NCI-H1417 treated with DMSO at 0.1 percent for 48 hours (cell line): Measurements from ENCODE around the gene NEURL1B.
"Not testable (repeated sequence)": the region's sequence is repeated elsewhere in the genome, so short reads cannot be mapped to it uniquely, and the experiment has no call there.

Source experiments
- DNase-seq: peaks from one replicate; lab custom pipeline; 2025; lab: John Stamatoyannopoulos, UW

NEURL1B gene, protein sequence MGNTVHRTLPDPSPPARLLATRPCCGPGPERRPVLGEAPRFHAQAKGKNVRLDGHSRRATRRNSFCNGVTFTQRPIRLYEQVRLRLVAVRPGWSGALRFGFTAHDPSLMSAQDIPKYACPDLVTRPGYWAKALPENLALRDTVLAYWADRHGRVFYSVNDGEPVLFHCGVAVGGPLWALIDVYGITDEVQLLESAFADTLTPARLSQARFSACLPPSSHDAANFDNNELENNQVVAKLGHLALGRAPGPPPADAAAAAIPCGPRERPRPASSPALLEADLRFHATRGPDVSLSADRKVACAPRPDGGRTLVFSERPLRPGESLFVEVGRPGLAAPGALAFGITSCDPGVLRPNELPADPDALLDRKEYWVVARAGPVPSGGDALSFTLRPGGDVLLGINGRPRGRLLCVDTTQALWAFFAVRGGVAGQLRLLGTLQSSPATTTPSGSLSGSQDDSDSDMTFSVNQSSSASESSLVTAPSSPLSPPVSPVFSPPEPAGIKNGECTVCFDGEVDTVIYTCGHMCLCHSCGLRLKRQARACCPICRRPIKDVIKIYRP

DNA sequence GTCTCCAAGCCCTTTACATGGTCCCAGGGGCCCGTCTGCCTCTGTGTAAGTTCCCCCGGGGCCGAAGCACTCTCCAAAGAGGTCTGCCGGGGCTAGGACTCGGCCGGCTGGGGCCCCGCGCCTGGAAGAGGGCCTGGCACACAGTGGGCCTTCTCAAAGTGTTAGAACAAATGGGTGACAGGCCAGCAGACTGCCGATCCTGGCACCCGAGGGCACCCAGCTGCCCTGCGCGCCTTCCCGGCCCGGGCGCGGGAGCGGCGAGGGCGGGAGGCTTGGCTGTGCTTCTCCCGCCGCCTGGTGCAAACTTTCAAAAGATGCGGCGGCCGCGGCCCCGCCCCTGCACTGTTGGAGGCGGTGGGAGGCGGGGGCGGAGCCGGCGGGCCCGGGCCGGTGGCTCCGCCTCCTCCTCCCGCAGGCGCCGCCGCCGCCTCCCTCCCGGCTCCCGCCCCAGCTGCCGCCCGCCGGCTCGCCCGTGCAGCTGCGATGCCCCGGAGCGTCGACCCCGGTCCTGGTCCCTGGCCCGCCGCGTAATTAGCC is at the start of gene NEURL1B:
NEURL1B (plus strand) TSS at position 442 of the 537 bp plus-strand sequence. CDS start 144 bp downstream, outside the sequence.
- peak; percentile 15 for DNase-seq

DNA sequence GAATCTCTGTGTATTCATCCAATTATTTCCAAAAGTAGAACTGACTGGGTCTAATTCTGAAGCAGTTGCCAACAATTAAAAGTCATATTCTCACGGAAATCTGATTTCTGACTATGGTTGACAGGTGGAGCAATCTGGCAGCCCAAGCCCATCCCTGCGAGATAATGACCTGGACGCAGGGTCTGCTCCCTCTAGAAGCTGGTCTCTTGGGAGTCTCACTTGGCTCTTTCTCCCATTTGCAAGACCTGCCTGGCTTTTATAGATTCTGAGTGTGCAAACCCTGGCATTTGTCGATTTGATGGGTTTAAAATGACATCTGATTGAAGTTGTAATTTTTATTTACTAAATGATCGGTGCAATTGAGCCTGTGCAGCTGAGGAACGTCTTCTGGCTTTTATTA is 49.4 kb upstream of the NEURL1B start:
- no peak for DNase-seq

DNA sequence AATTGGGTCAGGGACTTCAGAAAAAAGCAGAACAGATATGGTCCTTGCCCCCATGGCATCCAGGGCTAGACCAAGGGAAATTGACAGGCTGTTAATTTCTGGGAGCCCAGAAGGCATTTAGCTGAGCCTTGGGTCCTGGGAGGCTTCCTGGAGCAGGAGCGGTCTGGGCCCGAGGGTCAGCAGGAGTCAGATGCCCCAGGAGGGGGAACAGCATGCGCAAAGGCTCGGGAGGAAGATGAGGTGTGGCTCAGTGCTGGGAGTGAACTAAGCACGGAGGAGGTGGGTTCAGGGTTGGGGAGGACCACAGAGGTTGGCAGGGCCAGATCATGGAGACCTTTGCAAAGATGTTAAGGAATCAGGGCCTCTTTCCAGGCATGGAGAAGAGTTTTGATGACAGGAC is 48.2 kb upstream of the NEURL1B start:
- DNase-seq: no peak

DNA sequence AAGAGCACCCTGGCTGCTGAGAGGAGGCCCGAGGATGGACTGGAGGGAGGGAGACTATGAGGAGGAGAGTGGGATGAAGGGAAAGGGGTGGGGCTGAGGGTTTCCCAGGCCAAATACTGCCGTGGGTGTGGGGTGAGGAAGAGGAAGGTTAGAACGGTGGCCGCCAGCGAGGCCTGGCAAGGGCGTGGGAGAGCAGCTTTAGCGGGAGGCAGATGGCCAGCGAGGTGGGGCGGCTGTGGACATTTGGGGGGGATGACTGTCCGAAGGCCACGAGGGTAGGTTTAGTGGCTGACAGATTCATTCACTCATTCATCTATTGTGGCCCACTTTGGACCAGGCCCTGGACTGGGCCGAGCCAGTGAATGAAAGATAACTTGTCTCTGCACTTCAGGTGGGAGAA is 47.8 kb upstream of the NEURL1B start:
- no peak for DNase-seq

DNA sequence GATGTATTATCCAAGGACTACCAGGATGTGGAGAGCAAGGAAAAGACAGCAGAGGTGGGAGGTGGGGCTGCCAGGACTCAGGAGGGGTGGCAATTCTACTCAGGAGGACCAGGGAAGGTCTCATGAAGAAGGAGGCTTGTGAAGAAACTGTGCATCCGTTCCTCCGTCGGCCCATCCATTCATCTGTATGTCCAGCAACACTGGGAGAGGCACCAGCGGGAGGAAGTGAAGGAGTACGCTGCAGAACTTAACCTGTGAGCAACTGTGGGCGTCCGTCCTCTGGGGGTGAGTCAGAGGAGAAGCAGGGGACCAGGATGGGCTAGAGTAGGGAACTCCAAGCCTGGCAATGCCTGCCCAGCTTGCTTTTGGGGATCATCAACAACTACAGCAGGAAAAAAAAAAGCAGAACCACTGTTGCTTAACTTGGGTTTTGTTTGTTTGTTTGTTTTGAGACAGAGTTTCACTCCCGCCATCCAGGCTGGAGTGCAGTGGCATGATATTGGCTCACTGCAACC is 47.3 kb upstream of the NEURL1B start:
- no peak for DNase-seq

DNA sequence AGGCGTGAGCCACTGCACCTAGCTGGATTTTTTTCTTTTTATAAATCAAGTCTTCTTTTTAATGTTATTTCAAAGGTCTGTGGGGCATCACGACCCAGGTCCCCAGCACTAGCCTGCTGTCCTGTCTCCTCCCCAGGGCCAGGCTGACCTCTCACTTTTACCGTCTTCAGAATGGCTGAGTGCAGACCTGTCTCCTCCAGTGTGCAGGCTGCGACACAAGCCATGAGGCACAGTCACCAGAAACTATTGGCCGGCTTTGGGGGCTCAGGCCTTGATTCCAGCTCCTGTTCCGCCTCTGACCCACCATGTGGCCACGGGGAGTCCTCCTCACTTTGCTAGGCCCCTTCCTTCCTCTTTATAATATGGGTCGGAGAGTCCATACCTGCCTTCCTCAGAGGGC is 46.6 kb upstream of the NEURL1B start:
- DNase-seq: no peak

DNA sequence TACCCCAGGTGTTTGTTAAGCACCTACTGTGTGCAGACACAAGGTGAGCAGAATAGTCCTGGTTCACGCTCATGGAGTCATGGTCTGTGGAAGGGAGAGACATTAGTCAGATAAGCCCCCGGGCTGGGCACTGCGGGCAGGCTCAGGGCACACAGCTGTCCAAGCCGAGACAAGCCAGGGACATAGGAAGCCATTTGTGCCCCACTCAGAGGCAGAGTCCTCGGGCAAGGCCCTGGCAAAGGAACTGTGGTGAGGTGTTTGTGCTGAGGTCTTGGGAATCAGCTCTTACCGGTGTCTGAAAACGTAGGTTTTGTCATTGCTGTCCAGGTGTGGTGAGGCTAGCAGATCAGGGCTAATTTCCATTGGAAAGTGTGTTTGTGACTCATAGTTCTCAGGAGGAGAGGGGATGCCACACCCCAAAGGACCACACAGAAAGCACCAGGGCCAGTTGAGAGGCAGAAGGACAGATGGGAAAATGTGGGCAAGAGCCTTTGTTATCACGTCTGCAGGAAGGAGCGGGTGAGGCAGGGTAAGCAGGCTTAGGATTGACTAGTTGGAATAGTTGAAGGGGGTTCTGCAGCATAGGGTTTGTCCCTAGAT is 46.1 kb upstream of the NEURL1B start:
- no peak for DNase-seq

DNA sequence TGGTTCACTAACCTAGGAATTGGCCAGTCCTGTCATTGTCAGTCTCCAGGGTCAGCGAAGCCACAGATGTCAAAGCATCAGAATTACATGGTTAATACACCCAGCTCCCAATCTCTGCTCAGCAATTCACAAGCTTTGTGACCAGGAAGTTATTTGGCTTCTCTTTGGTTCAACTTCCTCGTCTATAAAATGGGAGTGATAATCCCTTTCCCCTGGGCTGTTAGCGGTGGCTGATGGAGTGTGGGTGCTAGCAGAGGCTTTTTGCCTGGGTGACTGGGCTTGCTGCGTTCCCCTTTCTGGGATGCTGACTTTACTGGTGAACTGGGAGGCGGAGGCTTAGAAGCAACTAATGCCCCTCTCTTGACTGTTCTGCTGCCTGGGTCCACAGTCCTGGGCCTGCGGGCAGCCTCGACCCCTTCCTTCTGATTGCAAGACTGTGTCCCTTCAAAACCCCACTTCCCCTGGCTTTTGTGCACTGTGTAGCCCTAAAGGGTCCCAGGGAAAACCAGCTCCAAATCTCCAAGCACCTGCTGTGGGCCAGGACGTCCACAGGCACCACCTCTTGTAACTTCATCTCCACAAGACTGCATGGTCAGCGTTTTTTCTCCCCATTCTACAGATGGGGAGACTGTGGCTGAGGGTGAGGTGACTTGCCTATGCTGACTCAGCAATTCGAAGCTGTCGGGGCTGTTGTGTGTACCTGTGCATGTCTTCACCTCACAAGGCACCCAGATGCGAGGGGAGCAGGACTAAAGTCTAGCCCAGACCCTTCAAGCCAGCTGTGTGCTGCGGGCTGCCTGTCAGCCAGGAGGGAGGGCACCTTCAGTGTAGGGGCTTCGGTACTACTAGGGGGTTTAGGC is 45.2 kb upstream of the NEURL1B start:
- no peak for DNase-seq

DNA sequence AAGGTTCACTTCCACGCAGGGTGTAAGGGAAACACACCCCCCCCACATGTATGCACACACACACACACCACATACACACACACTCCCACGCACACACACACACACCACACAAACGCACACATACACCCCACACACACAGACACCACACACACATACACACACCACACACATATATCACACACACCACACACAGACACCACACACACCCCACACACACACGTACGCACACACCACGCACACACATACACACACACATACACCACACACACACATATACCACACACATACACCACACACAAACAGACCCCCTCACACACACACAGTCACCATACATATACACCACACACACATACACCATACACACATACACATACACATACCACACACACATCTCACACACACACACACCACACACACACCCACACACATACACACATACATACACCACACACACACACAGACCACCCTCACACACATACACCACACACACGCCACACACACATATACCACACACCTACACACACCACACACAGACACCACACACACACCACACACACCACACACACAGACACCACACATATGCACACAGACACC is 44.3 kb upstream of the NEURL1B start:
- no peak for DNase-seq

DNA sequence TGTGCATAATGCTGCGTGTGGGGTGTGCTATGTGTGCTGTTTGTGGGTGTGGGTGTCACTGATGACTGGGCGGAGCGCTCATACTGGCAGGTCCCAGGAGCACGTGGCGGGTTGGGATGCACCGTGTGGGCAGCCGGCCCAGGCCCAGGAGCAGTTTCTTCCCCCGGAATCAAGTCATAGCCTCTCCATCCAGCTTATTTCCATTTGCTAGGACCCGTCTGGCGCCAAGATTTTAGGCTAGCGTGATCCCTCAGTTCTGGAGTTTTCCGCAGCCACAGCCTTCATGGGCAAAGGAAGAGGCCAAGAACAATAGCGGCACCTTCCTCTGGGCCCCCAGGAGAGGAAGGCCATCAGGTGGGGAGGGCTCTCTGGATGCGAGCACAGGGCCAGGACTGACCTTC is 43.3 kb upstream of the NEURL1B start:
- no peak for DNase-seq

DNA sequence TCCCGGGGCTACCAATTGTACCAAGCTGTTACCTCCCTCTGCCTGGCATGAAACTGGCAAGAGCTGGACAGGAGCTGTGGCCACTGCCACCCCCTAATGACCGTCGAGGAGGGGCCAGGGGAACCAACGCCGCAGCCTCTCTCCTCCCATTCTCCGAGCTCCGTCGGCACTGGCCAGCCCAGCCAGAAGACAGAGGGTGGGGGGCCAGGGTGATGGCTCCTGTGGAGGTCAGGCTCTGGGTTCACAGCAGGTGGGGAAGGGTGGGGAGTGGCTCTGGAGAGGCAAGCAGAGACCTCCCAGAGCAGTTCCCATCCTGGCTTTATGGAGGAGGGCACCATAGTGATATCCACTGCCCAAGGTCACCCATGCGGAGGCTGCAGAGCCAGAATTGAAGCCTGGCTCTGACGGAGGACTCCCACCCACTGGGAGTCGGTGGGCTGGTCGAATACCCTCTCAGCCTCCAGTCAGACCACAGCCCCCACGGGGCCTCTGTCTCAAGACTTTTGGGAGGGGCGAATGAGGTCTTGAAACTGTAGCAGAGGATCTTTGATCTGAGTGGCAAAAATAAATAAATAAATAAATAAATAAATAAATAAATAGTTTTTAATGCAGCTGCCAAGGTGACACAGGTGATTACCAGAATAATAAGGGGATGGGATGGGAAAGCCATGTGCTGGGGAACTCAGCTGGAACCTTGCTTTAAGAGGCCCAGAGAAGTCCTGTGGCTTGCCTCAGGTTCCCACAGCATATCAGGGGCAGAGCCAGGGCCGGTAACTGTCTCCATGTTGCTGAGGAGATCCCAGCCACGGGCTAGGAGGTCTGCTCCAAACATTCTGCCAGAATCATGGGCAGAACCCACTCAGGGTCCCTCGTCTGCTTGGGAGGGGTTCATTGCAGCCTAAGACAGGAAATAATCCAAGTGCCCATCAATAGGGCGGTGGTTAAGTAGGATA is 42.5 kb upstream of the NEURL1B start:
- no peak for DNase-seq

DNA sequence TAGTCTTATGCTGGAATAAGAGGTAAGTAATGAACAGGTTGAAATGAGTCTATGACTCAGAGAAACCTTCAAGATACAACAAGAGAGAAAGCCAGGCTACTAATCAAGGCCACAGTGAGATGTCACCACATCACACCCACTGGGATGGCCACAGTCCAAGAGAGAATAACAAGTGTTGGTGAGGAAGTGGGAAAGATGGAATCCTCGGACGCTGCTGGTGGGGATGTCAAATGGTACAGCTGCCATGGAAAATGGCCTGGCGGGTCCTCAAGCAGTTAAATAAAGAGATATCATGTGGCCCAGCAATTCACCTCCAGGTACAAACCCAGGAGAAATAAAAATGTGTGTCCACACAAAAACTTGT is 41.9 kb upstream of the NEURL1B start:
- no peak for DNase-seq

DNA sequence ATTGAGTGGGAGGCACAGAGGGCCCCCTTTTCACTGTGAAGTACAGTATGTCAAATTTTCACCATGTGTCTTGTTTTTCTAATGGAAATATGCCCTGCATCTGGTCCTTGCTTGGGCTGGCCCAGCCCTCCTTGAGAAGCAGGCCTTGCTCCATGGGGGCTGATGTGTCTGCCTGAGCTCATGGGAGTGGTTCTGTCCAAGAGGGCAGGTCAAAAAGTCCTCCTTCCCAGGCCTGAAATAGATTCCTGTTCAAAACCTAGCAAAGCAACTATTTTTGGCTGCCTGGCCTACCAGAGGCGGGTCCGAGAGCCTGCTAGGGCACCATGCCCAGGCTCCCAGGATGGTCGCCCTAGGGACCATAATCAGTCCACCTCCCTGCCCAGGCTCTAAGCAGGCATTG is 40.5 kb upstream of the NEURL1B start:
- no peak for DNase-seq

DNA sequence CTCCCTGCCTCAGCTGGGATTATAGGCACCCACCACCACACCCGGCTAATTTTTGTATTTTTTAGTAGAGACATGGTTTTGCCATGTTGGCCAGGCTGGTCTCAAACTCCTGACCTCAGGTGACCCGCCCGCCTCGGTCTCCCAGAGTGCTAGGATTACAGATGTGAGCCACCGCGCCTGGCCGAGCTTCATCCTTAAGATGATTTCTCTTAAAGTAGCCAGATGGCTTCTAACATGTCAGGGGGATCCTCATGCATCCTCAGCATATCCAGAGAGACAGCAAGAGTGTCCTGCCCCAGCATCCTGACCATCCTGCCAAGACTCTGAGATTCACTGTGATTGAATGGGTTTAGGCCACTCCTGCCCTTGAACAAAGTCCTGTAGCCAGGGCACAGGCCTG is 39.5 kb upstream of the NEURL1B start:
- not testable (repeated sequence) for DNase-seq

DNA sequence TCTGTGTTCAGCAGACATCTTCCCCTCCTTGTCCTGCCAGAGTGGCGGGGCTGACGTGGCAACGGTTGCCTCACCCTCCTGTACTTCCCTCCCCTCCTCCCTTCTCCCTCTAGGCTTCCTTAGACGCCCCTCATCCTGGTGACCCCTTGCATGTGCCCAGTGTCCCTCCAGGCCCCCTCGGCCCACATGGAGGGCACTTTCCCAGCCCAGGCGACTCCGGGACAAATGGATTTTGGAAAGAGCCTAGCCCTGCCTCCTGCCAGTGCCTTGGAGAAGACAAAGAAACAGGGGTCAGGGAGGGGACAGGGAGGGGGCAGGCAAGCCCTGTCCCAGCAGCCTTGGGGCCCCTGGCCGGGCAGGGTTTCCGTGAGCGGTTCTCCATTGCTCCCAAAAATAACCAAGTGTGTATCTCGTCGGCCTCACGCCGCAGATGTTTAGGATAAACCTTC is 38.3 kb upstream of the NEURL1B start:
- no peak for DNase-seq

DNA sequence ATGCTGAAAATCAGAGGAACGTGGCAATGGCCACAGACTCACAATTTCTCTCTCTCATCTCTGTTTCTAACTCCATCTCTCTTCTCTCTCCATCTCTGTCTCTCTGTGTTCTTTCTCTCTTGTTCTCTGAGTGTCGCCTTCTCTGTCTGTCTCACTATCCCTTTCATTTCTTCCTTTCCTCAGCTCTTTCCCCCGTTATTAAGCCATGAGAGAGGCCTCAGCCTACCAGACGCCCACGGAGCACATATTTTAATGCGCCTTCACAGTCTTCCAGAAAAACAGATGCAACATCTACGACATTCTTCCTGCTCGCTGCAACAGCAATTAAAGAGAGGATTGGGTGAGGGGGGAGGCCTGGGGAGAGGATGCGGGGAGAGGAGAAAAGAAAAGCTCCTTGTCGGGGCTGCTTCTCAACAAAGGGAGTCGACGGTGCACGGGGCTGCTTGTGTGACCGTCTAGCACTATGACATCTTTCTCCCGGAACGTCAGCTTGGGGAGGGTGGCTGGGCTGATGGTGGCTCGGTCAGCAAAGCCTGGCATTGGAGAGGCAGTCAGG is 37.7 kb upstream of the NEURL1B start:
- DNase-seq: no peak

DNA sequence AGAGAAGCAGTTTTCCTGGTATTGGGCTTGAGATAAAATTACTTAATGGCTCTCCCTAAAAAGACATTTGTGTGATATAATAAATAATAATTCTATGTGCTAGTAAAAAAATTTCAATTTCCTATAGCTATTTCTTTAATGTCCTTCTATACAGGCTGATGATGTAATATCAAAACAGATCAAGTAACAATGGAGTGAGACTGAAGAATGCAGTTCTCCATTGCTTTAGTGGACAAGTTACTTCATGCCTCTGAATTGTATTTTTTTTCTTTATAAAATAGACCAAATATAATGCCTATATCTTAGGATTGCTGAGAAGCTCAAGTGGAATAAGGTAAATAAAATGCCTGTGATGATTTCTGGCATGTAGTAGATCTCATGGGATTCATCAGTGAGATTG is 35.6 kb upstream of the NEURL1B start:
- DNase-seq: no peak

DNA sequence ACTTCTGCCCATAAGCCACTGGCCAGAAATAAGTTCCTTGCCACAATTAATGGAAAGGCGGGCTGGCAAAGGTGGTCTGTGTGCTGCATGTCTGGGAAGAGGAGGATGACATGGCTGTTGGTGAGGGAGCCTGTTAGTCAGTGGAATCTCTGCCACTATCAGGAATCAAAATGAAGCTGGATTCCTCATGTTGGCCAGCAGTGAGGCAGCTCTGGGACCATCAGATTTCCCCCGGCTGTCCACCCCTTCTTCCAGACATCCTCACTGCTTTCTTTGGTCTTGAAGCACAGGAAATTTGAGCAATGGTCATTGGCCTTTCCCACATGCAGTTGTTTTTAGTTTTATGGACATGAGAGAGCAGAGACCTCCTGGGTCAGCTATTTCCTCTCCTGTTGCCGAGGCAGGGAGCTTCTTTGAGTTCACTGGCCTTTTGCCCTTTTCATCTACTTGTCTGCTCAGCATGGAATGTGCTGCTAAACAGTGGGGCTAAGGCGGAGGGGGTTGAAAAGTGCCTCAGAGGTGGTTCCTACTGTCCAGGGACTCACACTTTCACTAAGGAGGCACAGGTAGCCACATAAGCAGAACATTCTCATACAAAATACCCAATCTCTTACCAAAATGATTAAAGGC is 34.8 kb upstream of the NEURL1B start:
- DNase-seq: no peak

DNA sequence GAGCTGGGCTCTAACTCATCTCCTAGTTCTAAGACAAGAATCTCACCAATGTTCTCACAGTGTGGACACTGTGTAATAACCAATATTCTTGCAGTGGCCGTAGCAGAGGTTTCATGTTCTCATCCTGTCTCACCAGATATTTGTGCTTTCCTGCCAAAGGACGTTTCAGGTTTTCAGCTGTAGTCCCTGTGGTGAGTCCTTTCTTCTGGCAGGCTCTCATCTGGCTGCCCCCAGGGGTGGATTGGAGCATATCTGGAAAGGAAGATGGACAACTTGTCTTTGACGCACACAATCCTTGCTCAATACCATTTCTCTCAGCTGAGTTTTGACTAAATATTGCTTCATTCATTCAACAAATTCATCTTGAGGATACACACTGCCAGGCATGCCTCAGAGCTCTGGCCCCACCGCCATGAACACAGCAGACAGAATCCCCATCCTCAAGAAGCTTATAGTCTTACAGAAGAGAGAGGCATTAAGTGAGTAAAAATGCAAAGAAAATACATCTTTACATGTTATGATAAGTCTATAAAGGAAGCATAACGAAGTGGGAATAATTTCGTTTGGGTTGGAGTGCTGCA is 33.8 kb upstream of the NEURL1B start:
- no peak for DNase-seq
